Renal cortical epithelial cell (primary cell): Measurements from ENCODE around the gene WDR45B. TPM values are rescaled to one million over a fixed set of nuclear protein-coding genes. Genes with fewer than 3 reads are reported as not detected.
A peak's percentile ranks its signal among the peaks of the same experiment; 100 is the strongest.

Source experiments
- DNase-seq: peaks from one replicate; pipeline ENCODE4 v3.0.0-alpha.2; 2011; ENCODE audit warnings: low read depth
- total RNA-seq: library from RNA; depleted of rRNA; stranded (reverse); fragments of >200 nt; gene quantifications from 2 replicates; pipeline ENCODE4 v1.2.3, GENCODE V29; 2014

Gene WDR45B
- total RNA-seq, 1 donor from 2014 or later = 88.6 TPM

DNA sequence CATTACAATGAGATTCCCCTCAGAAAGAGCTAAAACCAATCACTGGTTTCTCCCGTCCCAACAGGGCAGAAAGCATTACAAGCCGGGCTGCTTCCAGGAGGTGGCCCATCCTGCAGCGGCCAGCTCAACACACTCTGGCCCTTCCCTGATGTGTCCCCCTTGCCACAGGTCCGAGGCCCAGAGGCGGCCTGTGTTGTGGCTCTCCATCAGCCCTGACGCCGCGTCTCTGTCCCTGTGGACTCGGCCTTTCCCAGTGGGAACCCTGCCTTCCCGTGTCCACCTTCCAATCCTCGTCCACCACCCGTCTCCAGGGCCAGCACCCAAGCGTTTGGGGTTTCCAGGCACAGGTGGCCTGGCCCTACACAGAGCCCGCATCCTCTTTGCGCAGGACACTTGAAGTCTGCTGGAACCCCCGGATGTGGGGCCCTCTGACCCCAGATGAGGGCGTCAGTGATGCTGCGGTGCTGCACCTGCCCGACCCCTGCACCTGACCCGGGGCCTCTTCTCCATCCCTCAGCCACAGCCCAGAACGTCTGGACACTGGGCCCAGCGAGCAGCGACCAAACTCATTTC lies 29.2 kb upstream of the WDR45B start:
- DNase-seq = no peak

DNA sequence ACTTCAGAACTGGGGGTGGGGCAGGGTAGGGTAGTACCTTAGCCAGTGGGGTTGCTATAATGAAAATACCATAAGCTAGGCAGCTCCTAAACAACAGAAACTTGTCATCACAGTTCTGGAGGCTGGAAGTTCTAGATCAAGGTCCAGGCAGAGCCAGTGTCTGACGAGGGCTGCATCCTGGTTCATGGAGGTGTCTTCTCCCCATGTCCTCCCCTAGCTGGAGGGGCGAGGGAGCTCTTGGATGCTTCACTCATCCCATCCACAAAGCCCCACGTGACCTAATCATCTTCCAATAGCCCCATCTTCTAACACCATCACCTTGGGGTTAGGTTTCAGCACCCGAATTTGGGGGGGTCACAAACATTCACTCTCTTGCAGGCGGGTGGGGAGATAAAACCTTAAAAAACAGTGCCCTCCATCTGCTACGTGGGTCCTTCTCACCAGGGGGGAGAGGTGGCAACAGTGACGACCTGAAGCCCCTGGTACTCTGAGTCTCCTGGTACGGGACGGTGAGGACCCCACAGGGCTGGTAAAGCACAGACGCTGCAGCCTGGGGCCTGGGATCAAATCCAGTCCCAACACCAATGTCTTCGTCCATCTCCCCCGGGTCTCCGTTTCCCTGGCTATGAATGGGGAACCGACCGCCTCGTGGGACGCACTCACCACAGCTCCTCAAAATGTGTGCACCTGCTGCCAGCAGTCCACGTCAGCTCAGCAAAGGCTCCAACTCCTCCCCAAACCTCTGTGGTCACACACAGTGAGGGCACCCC lies 27.4 kb upstream of the WDR45B start:
- no peak for DNase-seq

DNA sequence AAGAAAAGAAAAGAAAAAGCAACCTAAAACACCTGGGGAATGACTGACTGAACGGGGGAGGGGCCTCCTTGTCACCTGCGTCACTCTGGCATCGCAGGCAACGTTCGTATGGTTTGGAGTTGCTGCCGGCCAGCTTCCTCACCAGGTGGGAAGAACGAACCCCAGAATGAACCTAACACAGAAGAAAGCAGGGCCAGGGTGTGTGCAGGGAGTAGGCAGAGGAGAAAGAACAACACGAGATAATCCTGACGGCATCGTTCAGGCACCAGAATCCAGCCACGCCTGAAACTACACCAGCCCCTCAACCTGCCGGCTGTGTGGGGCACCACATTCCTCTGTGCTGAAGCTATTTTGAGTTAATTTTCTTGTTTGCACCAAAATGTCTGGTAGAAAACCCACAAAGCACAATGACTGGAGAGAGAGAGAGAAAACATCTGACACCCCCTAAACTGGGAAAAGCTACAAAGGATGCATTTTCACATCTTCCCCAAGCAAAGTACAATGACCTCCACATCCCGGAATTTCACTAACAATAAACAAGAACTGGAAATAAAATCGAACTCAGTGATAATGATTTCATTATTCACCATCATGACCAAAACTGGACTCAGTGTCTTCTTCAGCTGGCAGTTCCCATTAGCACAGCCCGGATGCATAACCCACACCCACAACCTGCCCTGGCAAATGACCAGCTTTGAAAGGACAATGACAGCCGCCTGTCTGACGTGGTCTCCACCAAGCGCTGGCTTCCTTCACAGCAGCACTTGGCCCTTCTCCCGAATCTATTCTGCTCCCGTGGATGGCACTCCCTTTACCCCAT lies 26.6 kb upstream of the WDR45B start:
- no peak for DNase-seq

DNA sequence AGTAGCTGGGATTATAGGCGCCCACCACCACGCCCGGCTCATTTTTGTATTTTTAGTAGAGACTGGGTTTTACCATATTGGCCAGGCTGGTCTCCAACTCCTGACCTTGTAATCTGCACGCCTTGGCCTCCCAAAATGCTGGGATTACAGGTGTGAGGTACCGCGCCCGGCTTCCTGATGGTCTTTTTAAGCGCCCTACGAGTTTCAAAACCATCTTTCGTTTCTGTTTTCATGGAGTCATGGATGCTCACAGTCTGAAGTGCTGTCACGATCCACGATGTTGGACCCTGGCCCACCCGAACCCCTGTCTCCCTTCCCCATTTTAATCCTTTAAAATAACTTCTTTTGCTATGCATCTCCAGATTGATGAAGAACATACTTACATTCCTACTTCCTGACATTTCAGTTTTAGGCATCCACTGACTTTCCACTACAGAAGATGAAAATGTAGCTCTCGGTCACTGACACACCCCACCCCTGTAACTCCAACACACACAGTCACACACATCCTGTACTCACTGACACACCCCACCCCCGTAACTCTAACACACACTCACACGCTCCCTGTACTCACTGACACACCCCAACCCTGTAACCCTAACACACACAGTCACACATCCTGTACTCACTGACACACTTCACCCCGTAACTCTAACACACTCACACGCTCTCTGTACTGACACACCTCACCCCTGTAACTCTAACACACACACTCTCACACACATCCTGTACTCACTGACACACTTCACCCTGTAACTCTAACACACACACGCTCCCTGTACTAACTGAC lies 22.6 kb upstream of the WDR45B start:
- DNase-seq = no peak

DNA sequence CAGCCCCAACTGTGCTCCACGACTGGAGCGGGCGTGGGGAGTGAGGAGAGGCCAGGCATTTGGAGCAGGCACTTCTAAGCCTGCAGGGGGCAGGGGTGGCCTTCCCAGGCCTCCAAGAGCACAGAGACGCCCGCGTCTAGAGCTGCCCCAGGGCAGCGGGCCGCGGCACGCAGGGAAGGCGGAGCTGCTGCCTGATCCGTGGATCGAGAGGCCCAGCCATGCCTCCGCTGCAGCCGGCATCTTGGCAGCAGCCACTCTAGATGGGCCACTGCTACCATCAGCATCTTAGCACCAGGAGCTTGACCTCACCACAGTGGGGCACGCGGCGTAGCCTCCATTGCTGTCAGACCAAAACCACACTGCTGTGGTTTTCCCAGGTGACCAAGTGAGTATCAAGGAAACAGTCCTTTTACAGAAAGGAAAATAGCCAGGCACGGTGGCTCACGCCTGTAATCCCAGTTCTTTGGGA lies 20.4 kb upstream of the WDR45B start:
- DNase-seq = peak; percentile 56

DNA sequence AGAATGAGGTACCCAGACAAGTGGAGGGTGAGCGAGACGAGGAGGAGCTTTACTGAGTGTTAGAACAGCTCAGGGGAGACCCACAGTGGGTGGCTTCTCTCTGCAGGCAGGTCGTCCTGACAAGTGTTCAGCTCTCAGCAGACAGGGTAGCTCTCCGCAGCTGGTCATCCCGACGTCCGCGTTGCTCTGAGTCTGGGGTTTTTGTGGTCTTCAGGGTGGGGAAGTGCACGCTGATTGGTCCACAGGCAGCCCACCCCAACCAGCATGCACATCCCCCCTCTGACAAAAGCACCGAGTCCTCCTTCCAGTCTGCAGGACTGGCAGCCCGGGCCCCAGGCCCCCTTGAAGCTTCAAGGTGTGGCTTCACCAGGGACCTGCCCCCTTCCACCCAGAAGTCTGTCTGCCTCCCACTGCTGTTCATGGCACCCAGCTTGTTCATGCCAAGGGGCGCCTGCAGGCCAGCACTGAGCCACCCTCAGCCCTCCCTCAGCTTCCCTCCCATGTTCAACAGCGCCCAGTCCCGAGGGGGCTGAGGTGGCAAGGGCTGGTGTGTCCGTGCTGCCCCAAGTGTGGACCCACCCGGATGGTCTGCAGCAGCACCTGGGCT lies 19.9 kb upstream of the WDR45B start:
- no peak for DNase-seq

DNA sequence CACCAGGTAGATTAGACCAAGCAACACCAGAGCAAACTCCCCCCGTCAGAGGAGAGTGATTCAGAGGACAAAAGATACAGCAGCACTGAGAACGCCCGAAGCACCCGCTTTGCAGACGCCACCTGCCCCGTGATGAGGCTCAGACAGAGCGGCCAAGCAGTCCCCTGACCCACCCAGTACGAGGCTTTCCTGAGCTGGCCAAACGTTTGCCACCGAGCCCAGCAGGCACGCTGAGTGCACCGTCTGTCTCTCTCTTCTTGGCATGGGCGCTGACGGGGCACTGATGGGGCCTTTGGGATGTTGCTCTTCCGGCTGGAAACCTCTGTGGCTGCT lies 19.4 kb upstream of the WDR45B start:
- DNase-seq = no peak

DNA sequence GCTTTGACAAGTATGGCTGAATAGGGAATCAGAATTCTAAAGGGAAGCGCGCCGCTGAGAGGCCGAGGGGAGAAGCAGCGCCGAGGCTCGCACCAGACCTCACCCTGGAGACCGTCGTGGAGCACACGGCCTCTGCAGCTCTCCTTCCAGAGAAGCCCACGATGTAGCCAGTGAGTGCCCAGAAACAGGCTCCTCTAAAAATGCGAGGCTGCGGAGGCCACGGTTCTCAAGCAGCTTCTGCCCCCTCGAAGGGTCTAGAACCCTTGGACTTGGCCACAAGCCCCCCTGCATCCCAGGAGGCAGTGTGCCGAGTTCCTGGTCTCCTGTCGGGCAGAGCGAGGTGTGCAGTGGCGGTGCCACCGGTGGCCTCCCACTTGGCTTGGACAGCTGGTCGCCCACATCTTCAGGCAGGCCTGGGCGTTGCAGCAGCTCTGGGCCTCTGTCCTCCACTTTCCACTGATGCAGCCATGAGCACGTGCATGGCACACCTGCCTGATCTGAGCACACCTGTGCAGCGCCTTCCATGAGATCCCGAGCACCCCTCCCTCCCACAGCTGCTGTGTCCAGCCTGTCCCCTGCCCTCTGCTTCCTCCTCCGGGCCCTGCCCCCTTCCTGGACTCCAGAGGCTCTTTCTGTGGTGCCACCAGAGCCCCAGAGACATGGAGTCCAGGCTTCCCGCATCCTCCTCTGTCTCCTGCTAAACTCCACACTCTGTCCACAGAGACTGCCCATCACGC lies 18.9 kb upstream of the WDR45B start:
- no peak for DNase-seq

DNA sequence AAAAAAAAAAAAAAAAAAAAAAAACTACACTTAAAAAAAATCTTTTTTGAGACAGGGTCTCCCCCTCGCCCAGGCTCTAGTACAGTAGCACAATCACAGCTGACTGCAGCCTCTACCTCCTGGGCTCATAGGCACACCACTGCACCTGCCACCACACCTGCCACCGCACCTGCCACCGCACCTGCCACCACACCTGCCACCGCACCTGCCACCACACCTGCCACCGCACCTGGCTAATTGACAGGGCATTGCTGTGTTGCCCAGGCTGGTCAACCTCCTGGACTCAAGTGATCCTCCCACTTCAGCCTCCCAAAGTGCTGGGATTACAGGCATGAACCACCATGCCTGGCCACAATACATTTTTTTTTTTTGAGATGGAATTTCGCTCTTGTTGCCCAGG lies 17.6 kb upstream of the WDR45B start:
- DNase-seq = no peak

DNA sequence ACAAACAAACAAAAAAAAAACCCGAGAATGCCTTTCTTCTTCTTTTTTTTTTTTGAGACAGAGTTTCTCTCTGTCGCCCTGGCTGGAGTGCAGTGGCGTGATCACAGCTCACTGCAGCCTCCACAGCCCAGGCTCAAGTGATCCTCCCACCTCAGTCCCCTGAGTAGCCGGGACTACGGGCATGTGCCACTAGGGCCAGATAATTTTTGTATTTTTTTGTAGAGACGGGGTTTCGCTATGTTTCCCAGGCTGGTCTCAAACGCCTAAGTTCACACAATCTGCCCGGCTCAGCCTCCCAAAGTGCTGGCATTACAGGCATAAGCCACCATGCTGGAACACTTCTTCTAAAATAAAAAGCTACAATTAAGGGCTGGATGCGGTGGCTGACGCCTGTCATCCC lies 17.0 kb upstream of the WDR45B start:
- no peak for DNase-seq

DNA sequence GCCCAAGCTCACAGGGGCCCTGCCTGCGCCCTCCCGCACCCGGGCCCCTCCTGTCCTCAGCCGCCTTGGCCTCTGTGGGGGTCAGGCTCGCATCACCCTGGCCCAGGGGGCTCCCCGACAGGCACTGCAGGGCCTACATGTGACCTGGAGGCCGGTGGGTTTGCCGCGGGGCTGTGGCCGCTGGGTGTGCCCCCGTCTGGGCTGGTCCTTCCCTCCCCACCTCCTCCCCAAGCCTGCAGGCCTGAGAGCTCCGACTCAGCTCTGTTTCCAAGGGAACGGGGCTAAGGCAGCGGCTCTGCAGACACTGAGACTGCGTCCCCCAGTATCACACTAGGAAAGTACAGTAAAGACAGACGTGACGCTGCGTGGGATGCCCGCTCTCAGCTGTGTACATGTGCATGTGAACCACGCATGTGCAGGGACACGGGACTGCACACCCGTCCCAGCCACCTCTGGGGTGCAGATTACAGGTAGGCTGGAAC lies 16.5 kb upstream of the WDR45B start:
- DNase-seq = no peak

DNA sequence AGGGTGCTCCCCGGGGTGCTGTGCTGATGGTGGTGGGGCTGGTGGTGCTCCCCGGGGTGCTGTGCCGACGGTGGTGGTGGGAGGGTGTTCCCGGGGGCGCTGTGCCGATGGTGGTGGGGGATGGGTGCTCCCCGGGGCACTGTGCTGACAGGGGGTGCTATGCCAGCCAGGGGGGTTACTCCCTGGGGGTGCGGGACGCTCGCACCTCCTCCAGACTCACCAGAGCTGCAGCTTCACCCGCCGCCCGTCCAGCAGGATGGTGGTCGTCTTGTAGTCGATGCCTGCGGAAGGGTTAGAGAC lies 16.0 kb upstream of the WDR45B start:
- DNase-seq = no peak

DNA sequence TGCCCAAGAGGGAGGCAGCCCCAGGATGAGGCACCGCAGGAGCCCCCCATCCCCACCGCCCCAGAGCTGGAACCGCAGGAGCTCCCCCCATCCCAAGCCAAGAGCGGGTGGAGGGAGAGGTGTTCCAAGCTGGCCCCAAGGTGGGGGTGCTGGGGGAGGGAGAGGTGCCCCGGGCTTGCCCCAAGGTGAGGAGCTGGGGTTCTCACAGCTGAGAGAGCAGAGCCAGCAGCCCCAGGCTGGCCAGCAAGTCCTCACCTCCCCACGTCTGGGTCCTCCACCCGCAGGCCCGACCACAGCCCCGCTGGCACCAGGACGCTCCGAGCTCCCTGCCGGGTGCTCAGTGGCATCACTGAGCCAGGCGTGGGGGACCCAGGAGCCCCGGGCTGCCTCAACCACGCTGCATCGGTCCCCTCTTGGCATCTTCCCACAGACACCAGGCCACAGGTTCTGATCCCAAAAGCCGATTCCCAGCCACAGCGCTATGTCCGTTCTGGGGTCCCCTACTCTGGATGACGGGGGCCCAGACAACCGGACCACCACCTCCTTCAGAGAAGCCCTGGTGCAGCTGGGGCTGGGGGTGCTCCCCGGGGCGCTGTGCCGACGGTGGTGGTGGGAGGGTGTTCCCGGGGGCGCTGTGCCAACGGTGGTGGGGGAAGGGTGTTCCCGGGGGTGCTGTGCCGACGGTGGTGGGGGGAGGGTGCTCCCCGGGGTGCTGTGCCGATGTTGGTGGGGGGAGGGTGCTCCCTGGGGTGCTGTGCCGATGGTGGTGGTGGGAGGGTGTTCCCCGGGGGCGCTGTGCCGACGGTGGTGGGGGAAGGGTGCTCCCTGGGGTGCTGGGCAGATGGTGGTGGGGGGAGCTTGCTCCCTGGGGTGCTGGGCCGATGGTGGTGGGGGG lies 15.4 kb upstream of the WDR45B start:
- no peak for DNase-seq

DNA sequence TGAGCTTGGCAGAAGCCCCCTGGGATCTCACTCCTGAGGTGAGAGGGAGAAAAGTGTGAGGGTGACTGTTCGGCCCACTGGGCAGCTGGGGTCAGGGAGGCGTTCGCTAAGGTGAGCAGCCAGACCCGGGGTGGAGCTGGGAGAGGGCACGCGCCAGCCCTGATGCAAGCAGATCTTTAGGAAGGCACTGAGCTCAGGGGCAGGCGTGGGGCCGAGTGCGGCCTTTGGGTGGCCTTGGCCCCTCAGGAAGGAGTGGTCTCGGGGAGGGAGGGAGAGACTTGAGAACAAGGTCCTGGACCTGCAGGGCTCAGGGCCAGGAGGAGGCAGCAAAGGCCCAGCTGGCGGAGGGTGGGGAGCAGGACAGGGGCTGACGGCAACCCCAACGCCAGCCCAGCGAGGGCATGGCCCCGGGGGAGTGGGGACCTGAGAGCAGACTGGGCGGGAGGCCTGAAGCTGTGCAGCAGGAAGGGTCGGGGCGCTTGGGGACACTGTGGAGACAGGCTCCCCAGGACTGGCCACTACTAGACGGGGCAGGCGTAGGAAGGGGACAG lies 14.5 kb upstream of the WDR45B start:
- no peak for DNase-seq

DNA sequence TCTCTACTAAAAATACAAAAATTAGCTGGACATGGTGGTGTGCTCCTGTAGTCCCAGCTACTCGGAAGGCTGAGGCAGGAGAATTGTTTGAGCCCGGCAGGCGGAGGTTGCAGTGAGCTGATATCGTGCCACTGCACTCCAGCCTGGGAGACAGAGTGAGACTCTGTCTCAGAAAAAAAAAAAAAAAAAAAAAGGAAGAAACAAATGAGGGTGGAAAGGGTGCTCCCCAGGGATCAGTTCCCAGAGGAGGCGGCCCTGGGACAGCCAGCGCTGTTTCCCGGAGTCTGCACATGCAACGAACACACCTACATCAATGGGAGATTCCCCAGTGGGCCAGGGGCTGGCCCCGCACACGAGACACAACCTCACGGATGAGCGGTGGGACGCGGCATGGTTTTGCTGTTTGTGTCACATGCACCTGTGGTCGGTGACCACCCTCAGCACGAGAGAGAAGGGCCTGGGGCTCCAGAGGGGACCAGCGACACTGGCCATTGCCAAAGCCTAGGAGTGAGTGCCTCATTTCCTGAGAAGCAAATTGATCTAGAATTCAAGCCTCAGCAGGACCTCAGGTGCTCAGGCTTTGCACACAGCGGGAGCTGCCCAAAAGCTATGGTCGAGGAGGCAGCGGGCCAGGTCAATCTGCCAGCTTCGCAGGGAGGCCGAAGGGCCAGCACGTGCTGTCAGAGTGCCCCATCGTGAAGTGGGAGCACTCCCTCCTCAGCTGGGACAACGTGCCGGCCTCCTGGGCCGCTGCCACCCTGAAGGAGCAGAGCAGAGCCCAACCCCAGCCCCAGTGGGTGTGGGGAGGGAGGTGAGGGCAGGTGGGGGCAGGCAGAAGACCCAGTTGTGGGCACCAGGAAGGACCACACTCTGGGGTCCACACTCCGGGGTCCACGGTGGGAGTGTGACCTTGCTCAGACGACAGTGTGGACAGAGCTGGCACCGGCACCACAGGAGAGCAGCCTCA lies 13.8 kb upstream of the WDR45B start:
- DNase-seq = no peak

DNA sequence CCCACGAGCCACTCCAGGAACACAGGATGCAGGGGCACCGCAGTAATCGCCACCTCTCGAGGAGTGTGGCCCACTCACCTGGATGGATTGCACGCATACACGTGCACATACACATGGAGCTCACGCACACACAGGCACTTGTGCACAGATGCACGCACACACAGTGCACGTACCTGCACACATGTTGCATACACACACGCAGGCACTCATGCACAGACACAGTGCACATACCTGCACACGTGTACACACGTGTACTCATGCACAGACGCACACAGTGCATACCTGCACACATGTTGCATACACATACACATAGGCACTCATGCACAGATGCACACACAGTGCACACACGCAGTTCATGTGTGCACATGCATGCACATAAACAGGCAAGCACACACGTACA lies 11.6 kb upstream of the WDR45B start:
- DNase-seq = no peak

DNA sequence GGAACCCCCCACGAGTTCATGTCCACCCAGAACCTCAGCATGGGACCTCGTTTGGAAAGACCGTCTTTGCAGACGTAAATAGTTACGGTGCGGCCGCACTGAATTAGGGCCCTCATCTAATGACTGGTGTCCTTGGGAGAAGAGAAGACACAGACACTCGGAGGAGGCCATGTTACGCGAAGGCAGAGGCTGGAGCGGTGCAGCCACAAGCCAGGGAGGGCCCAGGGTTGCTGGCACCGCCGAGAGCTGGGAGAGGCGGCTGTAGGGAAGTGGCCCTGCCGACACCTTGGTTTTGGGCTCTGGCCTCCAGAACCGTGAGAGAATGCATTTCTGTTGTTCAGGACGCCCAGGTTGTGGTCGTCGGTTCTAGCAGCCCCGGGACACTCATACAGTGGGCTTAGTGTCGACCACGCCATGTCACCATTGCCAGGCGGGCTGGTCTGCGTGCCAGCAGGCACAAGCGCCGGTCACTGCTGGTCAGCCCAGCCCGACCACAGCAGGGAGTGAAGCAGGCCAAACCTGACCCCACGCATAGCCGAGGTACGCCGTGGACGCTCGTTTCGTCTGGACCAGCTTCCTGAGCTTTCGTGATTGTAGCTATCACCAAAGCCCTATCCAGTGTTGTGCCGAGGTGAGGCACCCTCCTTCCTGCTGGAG lies 10.7 kb upstream of the WDR45B start:
- DNase-seq = no peak

DNA sequence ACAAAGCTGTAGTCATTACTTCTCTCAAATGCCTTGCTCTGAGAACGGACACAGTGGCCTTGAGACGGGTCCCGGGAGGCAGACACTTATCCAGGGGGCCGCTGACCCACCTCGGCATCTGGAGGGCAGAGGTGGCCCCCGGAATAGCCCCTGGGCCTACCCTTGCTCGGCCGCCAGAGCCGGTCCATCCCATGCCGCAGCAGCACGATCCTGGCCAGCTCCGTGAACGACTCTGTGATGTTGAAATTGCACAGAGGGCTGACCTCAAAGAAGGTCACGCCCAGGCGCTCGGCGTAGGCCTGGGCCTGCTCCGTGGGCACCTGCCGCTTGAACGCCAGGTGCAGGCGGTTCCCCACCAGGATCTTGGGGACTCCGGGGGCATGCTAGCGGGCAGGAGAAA lies 10.1 kb upstream of the WDR45B start:
- no peak for DNase-seq
